Duodenal mucosa (tissue), 2 donors: Measurements from ENCODE around the gene PINLYP.
"Not testable (repeated sequence)": the region's sequence is repeated elsewhere in the genome, so short reads cannot be mapped to it uniquely, and the experiment has no call there.

Experiments
- H3K27ac ChIP-seq: one replicate; pipeline ENCODE4 v1.7.0; 2013; ENCODE audit warnings: low read depth, low read length
- H3K27me3 ChIP-seq, 2 donors: one replicate each; pipeline ENCODE4 v1.7.0; 2013; ENCODE audit warnings: low read length in 2 of 2, control low read depth in 1 of 2; ENCODE audit not compliant: insufficient read depth in 2 of 2, control insufficient read depth in 1 of 2
- H3K36me3 ChIP-seq, 2 donors: one replicate each; pipeline ENCODE4 v1.7.0; 2013; ENCODE audit warnings: low read length in 2 of 2, control low read depth in 1 of 2; ENCODE audit not compliant: insufficient read depth in 2 of 2, control insufficient read depth in 1 of 2
- H3K4me1 ChIP-seq, 2 donors: one replicate each; pipeline ENCODE4 v1.7.0; 2013; ENCODE audit warnings: low read length in 2 of 2, control low read depth in 1 of 2; ENCODE audit not compliant: insufficient read depth in 2 of 2, control insufficient read depth in 1 of 2
- H3K4me3 ChIP-seq, 2 donors: one replicate each; pipeline ENCODE4 v1.7.0; 2013; ENCODE audit warnings: low read length in 2 of 2, low read depth in 1 of 2
- H3K9ac ChIP-seq, 2 donors: one replicate each; pipeline ENCODE4 v1.7.0; 2013; ENCODE audit warnings: low read length in 2 of 2, low read depth in 1 of 2
- H3K9me3 ChIP-seq, 2 donors: one replicate each; pipeline ENCODE4 v1.7.0; 2013; ENCODE audit warnings: low read length in 2 of 2, control low read depth in 1 of 2; ENCODE audit not compliant: control insufficient read depth in 1 of 2

PINLYP gene

GRCh38 chr19:43534816-43535761 lies 40.5 kb upstream of the PINLYP start:
- Histone ChIP-seq H3K4me1 (peaks cover 8 to 15% of the 10 kb centered on the region in 2 donors), H3K27ac (no peak overlapping the region), H3K9ac (no peak overlapping the region), H3K9me3 (peaks cover 0 to 7% of the 10 kb centered on the region in 2 donors), H3K27me3 (no peaks in the 10 kb centered on the region), H3K36me3 (peaks cover 9 to 18% of the 10 kb centered on the region in 2 donors), H3K4me3 (no peak overlapping the region)

GRCh38 chr19:43538922-43539321 lies 36.7 kb upstream of the PINLYP start:
- H3K9ac ChIP-seq: no peak overlapping the region
- H3K27me3 ChIP-seq: no peaks in the 10 kb centered on the region
- no peak overlapping the region for H3K27ac ChIP-seq
- H3K4me1 ChIP-seq: peaks cover 0 to 4% of the 10 kb centered on the region in 2 donors
- no peak overlapping the region for H3K4me3 ChIP-seq
- peaks cover 18 to 43% of the 10 kb centered on the region in 2 donors for H3K36me3 ChIP-seq
- peaks cover 0 to 7% of the 10 kb centered on the region in 2 donors for H3K9me3 ChIP-seq

- H3K36me3 ChIP-seq: peaks cover 27 to 54% of the 10 kb centered on the region in 2 donors
- no peak overlapping the region for H3K4me3 ChIP-seq
- no peaks in the 10 kb centered on the region for H3K4me1 ChIP-seq
- H3K27me3 ChIP-seq: no peaks in the 10 kb centered on the region
- no peak overlapping the region for H3K27ac ChIP-seq
- no peak overlapping the region for H3K9ac ChIP-seq
- peaks cover 0 to 7% of the 10 kb centered on the region in 2 donors for H3K9me3 ChIP-seq
These were observed 35.2 kb upstream of the PINLYP start for GRCh38 chr19:43540381-43540780.

GRCh38 chr19:43541920-43542650 lies 33.5 kb upstream of the PINLYP start:
- Histone ChIP-seq H3K36me3 (peaks cover 28 to 58% of the 10 kb centered on the region in 2 donors), H3K4me3 (no peak overlapping the region), H3K9me3 (peaks cover 0 to 7% of the 10 kb centered on the region in 2 donors), H3K27me3 (no peaks in the 10 kb centered on the region), H3K4me1 (no peaks in the 10 kb centered on the region), H3K27ac (no peak overlapping the region), H3K9ac (no peak overlapping the region)

GRCh38 chr19:43544077-43544476 lies 31.5 kb upstream of the PINLYP start:
- H3K36me3 ChIP-seq: peaks cover 21 to 45% of the 10 kb centered on the region in 2 donors
- H3K4me1 ChIP-seq: no peaks in the 10 kb centered on the region

GRCh38 chr19:43545276-43545675 lies 30.3 kb upstream of the PINLYP start:
- Histone ChIP-seq H3K9ac (no peak overlapping the region), H3K4me3 (no peak overlapping the region), H3K4me1 (no peaks in the 10 kb centered on the region), H3K27ac (no peak overlapping the region), H3K27me3 (no peaks in the 10 kb centered on the region), H3K36me3 (peaks cover 17 to 38% of the 10 kb centered on the region in 2 donors), H3K9me3 (no peaks in the 10 kb centered on the region)

More at GRCh38 chr19:43544077-43544476, 31.5 kb upstream of the PINLYP start:
- H3K9me3 ChIP-seq: peaks cover 0 to 2% of the 10 kb centered on the region in 2 donors
- no peak overlapping the region for H3K9ac ChIP-seq
- H3K27ac ChIP-seq: no peak overlapping the region
- no peak overlapping the region for H3K4me3 ChIP-seq
- no peaks in the 10 kb centered on the region for H3K27me3 ChIP-seq

- Histone ChIP-seq H3K27me3 (no peaks in the 10 kb centered on the region), H3K27ac (no peak overlapping the region), H3K9ac (no peak overlapping the region), H3K4me1 (no peaks in the 10 kb centered on the region), H3K9me3 (no peaks in the 10 kb centered on the region), H3K4me3 (no peak overlapping the region), H3K36me3 (peaks cover 13 to 38% of the 10 kb centered on the region in 2 donors)
These were observed 29.6 kb upstream of the PINLYP start for GRCh38 chr19:43545981-43546380.

GRCh38 chr19:43546581-43546980 lies 29.0 kb upstream of the PINLYP start:
- Histone ChIP-seq H3K9ac (no peak overlapping the region), H3K36me3 (peaks cover 19 to 43% of the 10 kb centered on the region in 2 donors)

GRCh38 chr19:43547926-43548325 lies 27.7 kb upstream of the PINLYP start:
- H3K4me3 ChIP-seq, H3K9ac ChIP-seq, H3K4me1 ChIP-seq, H3K27me3 ChIP-seq, H3K27ac ChIP-seq, H3K9me3 ChIP-seq: not testable (repeated sequence)
- peaks cover 23 to 45% of the 10 kb centered on the region in 2 donors for H3K36me3 ChIP-seq

More at GRCh38 chr19:43546581-43546980, 29.0 kb upstream of the PINLYP start:
- Histone ChIP-seq H3K4me1 (no peaks in the 10 kb centered on the region), H3K27me3 (no peaks in the 10 kb centered on the region), H3K4me3 (no peak overlapping the region), H3K9me3 (no peaks in the 10 kb centered on the region), H3K27ac (no peak overlapping the region)

GRCh38 chr19:43548706-43549105 lies 26.9 kb upstream of the PINLYP start:
- no peak overlapping the region for H3K9ac ChIP-seq
- H3K9me3 ChIP-seq: no peaks in the 10 kb centered on the region
- H3K27ac ChIP-seq: no peak overlapping the region
- H3K4me1 ChIP-seq: no peaks in the 10 kb centered on the region
- H3K27me3 ChIP-seq: no peaks in the 10 kb centered on the region
- no peak overlapping the region for H3K4me3 ChIP-seq
- peaks cover 22 to 45% of the 10 kb centered on the region in 2 donors for H3K36me3 ChIP-seq
